Measurements from ENCODE around the gene ROR1. TPM values are rescaled to one million over a fixed set of nuclear protein-coding genes. Genes with fewer than 3 reads are reported as not detected.

ROR1 gene
- total and polyA plus RNA-seq, 10 of the 15 experiments (the other 5 are each of a cell fraction or from before 2014, with no cell fraction given), result 0.02 to 0.08 (median 0.05) TPM; not detected in 6

GRCh38 chr1:64004451-64005025 is 230.7 kb downstream of the ROR1 start:
- H3K4me1 ChIP-seq (ENCODE audit: control insufficient read depth, insufficient read depth, low read length), result no peaks in the 10 kb centered on the region
- RAD21 ChIA-PET (ENCODE audit: unreplicated experiment), result no interaction called here
- no peak overlapping the region for H3K9ac ChIP-seq (ENCODE audit: control insufficient read depth, insufficient read depth, low read length)
- H4K20me1 ChIP-seq (ENCODE audit: control insufficient read depth, insufficient read depth), result no peaks in the 10 kb centered on the region
- intact Hi-C loops (cut with micrococcal nuclease; ENCODE audit: unreplicated experiment) (no loop called here), in situ Hi-C loops (cut with MboI) (no loop called here)
- no peak overlapping the region for H3K27ac ChIP-seq (ENCODE audit: control insufficient read depth, insufficient read depth)
- 36% methylated on average over 8 of the region's 8 CpGs for WGBS (ENCODE audit: insufficient coverage, insufficient replicate concordance, low lambda C conversion rate, missing lambda C conversion rate)
- TF ChIP-seq USF2 (IDR thresholded peaks at IDR 0.05; ENCODE audit: borderline replicate concordance, low read depth, low read length) (no peak), CHD2 (IDR thresholded peaks at IDR 0.05; ENCODE audit: borderline replicate concordance, low read depth, low read length) (no peak), IRF4 (IDR thresholded peaks at IDR 0.05; ENCODE audit: low read depth, low read length) (no peak), EGR1 (IDR thresholded peaks at IDR 0.05; ENCODE audit: borderline replicate concordance in 1 of 2, low read depth in 2 of 2, low read length in 2 of 2) (no peak), TCF7 (IDR thresholded peaks at IDR 0.05; ENCODE audit: borderline replicate concordance) (no peak), STAT1 (conservative IDR thresholded peaks at IDR 0.05) (no peak), ELK1 (IDR thresholded peaks at IDR 0.05; ENCODE audit: low read depth, low read length) (no peak), USF1 (IDR thresholded peaks at IDR 0.05; ENCODE audit: borderline replicate concordance, extremely low read length, insufficient read depth, low read depth, low read length) (no peak), PRDM15 (CRISPR knock-in tag; IDR thresholded peaks at IDR 0.05) (no peak), SPI1 (IDR thresholded peaks at IDR 0.05; ENCODE audit: borderline replicate concordance, insufficient read depth, low read depth, low read length) (no peak), ZNF24 (IDR thresholded peaks at IDR 0.05) (no peak), HSF1 (IDR thresholded peaks at IDR 0.05; ENCODE audit: low read depth, low read length) (no peak), TCF3 (IDR thresholded peaks at IDR 0.05; ENCODE audit: borderline replicate concordance, insufficient read depth, low read depth, low read length) (no peak), EED (IDR thresholded peaks at IDR 0.05; ENCODE audit: low read depth) (no peak)
- no TSS peak for BruUV-seq (replicated peaks)
- SMC1A ChIA-PET (ENCODE audit: uncharacterized antibody, unreplicated experiment), result no interaction called here
- CTCF ChIA-PET, result interaction anchor here (0.6 to 1.4 kb wide), 2 partner anchors 11 to 520 kb away, joined by 3 read pairs; no protein-coding TSS in a partner anchor
- no peak overlapping the region for H2AFZ ChIP-seq (ENCODE audit: control insufficient read depth, low read depth, low read length)
- DNase-seq (ENCODE audit: low read depth, low spot score) (no peak), FAIRE-seq (no peak), ATAC-seq (no peak)
- POLR2A ChIA-PET, result no interaction called here
- H3K36me3 ChIP-seq (ENCODE audit: control insufficient read depth in 2 of 2, insufficient read depth in 2 of 2, low read length in 1 of 2), result no peaks in the 10 kb centered on the region
- no peak overlapping the region for H3K4me3 ChIP-seq
- no peaks in the 10 kb centered on the region for H3K79me2 ChIP-seq (ENCODE audit: control insufficient read depth, insufficient read depth, low read length)
- no peaks in the 10 kb centered on the region for H3K9me3 ChIP-seq (replicated peaks; ENCODE audit: control insufficient read depth, insufficient read depth, low read length)
- H3K27me3 ChIP-seq (replicated peaks in 1 of 2; ENCODE audit: control insufficient read depth in 2 of 2, insufficient read depth in 2 of 2, low read length in 1 of 2), result no peaks in the 10 kb centered on the region
- H3K4me2 ChIP-seq (ENCODE audit: control insufficient read depth, insufficient read depth), result no peak overlapping the region
